HCT116 (cell line): ENCODE results near the gene PLA2R1. TPM values are rescaled to one million over a fixed set of nuclear protein-coding genes. Genes with fewer than 3 reads are reported as not detected.

ENCODE experiments used
- ATAC-seq: fragments of 200-7000 bp; cut with Tn5 transposase; 2 replicates; pipeline ENCODE4 v1.9.1; 2020; ENCODE audit warnings: mild to moderate bottlenecking, moderate library complexity
- BruUV-seq: library from RNA; stranded (reverse); fragments of 400-500 nt; replicated peaks from 2 replicates; lab custom pipeline; 2021; lab: Mats Ljungman, UMichigan
- CTCF ChIA-PET: fragments of 300-600 bp; sonication (Branson Sonifier 250); formaldehyde crosslinking; loops from one replicate; lab custom pipeline; 2021; ENCODE audit warnings: antibody characterized with exemption; lab: Charles Lee
- POLR2A ChIA-PET: fragments of 300-600, 350-600 bp; sonication (Branson Sonifier 250); formaldehyde crosslinking; loops from one replicate; lab custom pipeline; 2021; ENCODE audit warnings: antibody characterized with exemption; lab: Charles Lee
- RAD21 ChIA-PET, 2 experiments: fragments of 300-600 bp; sonication (Branson Sonifier 250); formaldehyde crosslinking; loops; one replicate each; lab custom pipeline; 2023; ENCODE audit warnings: low total read pairs in 2 of 2; ENCODE audit not compliant: uncharacterized antibody in 2 of 2, unreplicated experiment in 2 of 2, low non-redundant PET in 1 of 2; lab: Charles Lee
- DNase-seq: peaks from one replicate; pipeline ENCODE4 v3.0.0-alpha.2; 2010; ENCODE audit warnings: low read depth, low spot score
- H2AFZ ChIP-seq: fragments of 200-600 bp; shearing (Covaris generic), sonication (generic); 2 replicates; pipeline ENCODE4 v1.6.1; 2017; ENCODE audit warnings: low read depth, mixed run types, mixed read lengths, antibody characterized with exemption, low read length; ENCODE audit not compliant: poor library complexity, severe bottlenecking
- H3K27ac ChIP-seq: 2 replicates; pipeline ENCODE4 v1.5.1; 2012; ENCODE audit warnings: low read depth, low read length
- H3K27me3 ChIP-seq: fragments of 200-600 bp; sonication (generic); 2 replicates; pipeline ENCODE4 v1.6.1; 2016; ENCODE audit warnings: mixed run types, low read length, mixed read lengths; ENCODE audit not compliant: insufficient read depth
- H3K36me3 ChIP-seq, 2 experiments: fragments of 200-500 bp in 1 of 2; fragments of 200-600 bp in 1 of 2; sonication (Bioruptor generic) in 1 of 2; sonication (generic) in 1 of 2; 2 replicates each; pipeline versions ENCODE4 v1.5.1 to v1.6.1; 2014 to 2016; ENCODE audit warnings: low read length in 2 of 2, inconsistent platforms in 1 of 2, mixed read lengths in 1 of 2, mixed run types in 1 of 2; ENCODE audit not compliant: insufficient read depth in 2 of 2, control insufficient read depth in 1 of 2
- H3K4me1 ChIP-seq, 2 experiments: fragments of 200-600 bp in 1 of 2; sonication (generic) in 1 of 2; 2 replicates each; pipeline versions ENCODE4 v1.5.1 to v1.6.1; 2012 to 2017; ENCODE audit warnings: low read length in 2 of 2, inconsistent platforms in 1 of 2, mild to moderate bottlenecking in 1 of 2, mixed read lengths in 1 of 2, mixed run types in 1 of 2, moderate library complexity in 1 of 2; ENCODE audit not compliant: insufficient read depth in 2 of 2, control insufficient read depth in 1 of 2
- H3K4me2 ChIP-seq: fragments of 200-600 bp; sonication (generic); 2 replicates; pipeline ENCODE4 v1.6.1; 2017; ENCODE audit warnings: mixed run types, low read length, mixed read lengths
- H3K4me3 ChIP-seq, 2 experiments: fragments of 200-600 bp in 1 of 2; sonication (generic) in 1 of 2; replicated peaks in 1 of 2; 2 replicates each; pipeline ENCODE4 v1.5.1; 2011 to 2016; ENCODE audit warnings: low read length in 2 of 2, control low read depth in 1 of 2, low read depth in 1 of 2, mild to moderate bottlenecking in 1 of 2, mixed read lengths in 1 of 2, mixed run types in 1 of 2
- H3K79me2 ChIP-seq: fragments of 200-600 bp; sonication (generic); 2 replicates; pipeline ENCODE4 v1.6.1; 2017; ENCODE audit warnings: mild to moderate bottlenecking, mixed run types, low read length, moderate library complexity, mixed read lengths; ENCODE audit not compliant: insufficient read depth
- H3K9ac ChIP-seq: fragments of 200-600 bp; sonication (generic); 2 replicates; pipeline ENCODE4 v1.6.1; 2016; ENCODE audit warnings: low read length, mixed read lengths
- H3K9me2 ChIP-seq: fragments of 200-600 bp; sonication (generic), shearing (Covaris generic); 2 replicates; pipeline ENCODE4 v1.6.1; 2017; ENCODE audit warnings: mixed run types, mild to moderate bottlenecking, moderate library complexity; ENCODE audit not compliant: insufficient read depth
- H3K9me3 ChIP-seq, 2 experiments: fragments of 200-500 bp in 1 of 2; fragments of 200-600 bp in 1 of 2; sonication (Bioruptor generic) in 1 of 2; sonication (generic) in 1 of 2; 2 replicates each; pipeline ENCODE4 v1.6.1; 2014 to 2017; ENCODE audit warnings: low read length in 2 of 2, mixed read lengths in 2 of 2, inconsistent platforms in 1 of 2, low read depth in 1 of 2, mild to moderate bottlenecking in 1 of 2, mixed run types in 1 of 2, moderate library complexity in 1 of 2; ENCODE audit not compliant: control insufficient read depth in 1 of 2, insufficient read depth in 1 of 2
- H4K20me1 ChIP-seq: fragments of 200-600 bp; sonication (generic), shearing (Covaris generic); 2 replicates; pipeline ENCODE4 v1.6.1; 2017; ENCODE audit warnings: mixed run types, mild to moderate bottlenecking, moderate library complexity; ENCODE audit not compliant: insufficient read depth
- CBX3 ChIP-seq: IDR thresholded peaks from 2 replicates; pipeline ENCODE4 v1.6.1; 2012; ENCODE audit warnings: low read depth
- CEBPB ChIP-seq: IDR thresholded peaks from 2 replicates; pipeline ENCODE4 v1.6.1; 2012; ENCODE audit warnings: low read depth
- CTCF ChIP-seq, 3 experiments: fragments of 200-600 bp in 1 of 3; sonication (generic) in 1 of 3; IDR thresholded peaks in 2 of 3; conservative IDR thresholded peaks in 1 of 3; 2 replicates each; pipeline ENCODE4 v1.5.1; 2012 to 2017; ENCODE audit warnings: low read depth in 2 of 3, low read length in 2 of 3, antibody characterized with exemption in 1 of 3, borderline replicate concordance in 1 of 3, control low read depth in 1 of 3, mild to moderate bottlenecking in 1 of 3, mixed read lengths in 1 of 3, mixed run types in 1 of 3, moderate library complexity in 1 of 3; ENCODE audit not compliant: insufficient read depth in 1 of 3
- EGR1 ChIP-seq: IDR thresholded peaks from 2 replicates; pipeline ENCODE4 v1.6.1; 2012; ENCODE audit warnings: low read depth
- EZH2 ChIP-seq: fragments of 200-600 bp; sonication (generic); IDR thresholded peaks from 2 replicates; pipeline ENCODE4 v1.6.1; 2017; ENCODE audit warnings: antibody characterized with exemption, mixed run types
- EZH2phosphoT487 ChIP-seq: fragments of 200-600 bp; IDR thresholded peaks from 2 replicates; pipeline ENCODE4 v1.6.1; 2018; ENCODE audit warnings: antibody characterized with exemption, borderline replicate concordance
- FOSL1 ChIP-seq: IDR thresholded peaks from 2 replicates; pipeline ENCODE4 v1.6.1; 2012; ENCODE audit warnings: low read depth
- POLR2AphosphoS5 ChIP-seq: IDR thresholded peaks from 2 replicates; pipeline ENCODE4 v1.6.1; 2011; ENCODE audit warnings: mild to moderate bottlenecking, low read depth, low read length, moderate library complexity
- REST ChIP-seq: IDR thresholded peaks from 2 replicates; pipeline ENCODE4 v1.6.1; 2012; ENCODE audit warnings: low read depth
- intact Hi-C: fragments of 100-400 bp; cut with micrococcal nuclease; formaldehyde crosslinking; loops from 2 replicates; pipeline ENCODE4 v1.10.0; 2022
- total RNA-seq: library from RNA; stranded (reverse); gene quantifications from one replicate; pipeline ENCODE4 v1.2.1, GENCODE V29; 2021; ENCODE audit not compliant: unreplicated experiment

Gene PLA2R1
- total RNA-seq, 1 experiment from 2014 or later = 0.34 TPM

- no peaks in the 10 kb centered on the region for H3K9me3 ChIP-seq
- no peaks in the 10 kb centered on the region for H3K36me3 ChIP-seq
- intact Hi-C loops = loop anchor here (5.0 kb wide), 1 partner anchor 883 kb away; no protein-coding TSS in a partner anchor
- H3K4me3 ChIP-seq = no peak overlapping the region
- TF ChIP-seq EGR1 (no peak), POLR2AphosphoS5 (no peak), EZH2phosphoT487 (no peak), REST (no peak), CTCF (IDR thresholded peaks at IDR 0.05 in 2 of 3, conservative IDR thresholded peaks at IDR 0.05 in 1 of 3; ENCODE audit: borderline replicate concordance in 1 of 3, insufficient read depth in 1 of 3, low read depth in 2 of 3, low read length in 2 of 3) (no peak), CBX3 (no peak), CEBPB (no peak), FOSL1 (no peak), EZH2 (no peak)
- TF ChIP-seq, all 23 proteins: peak for 0
- H2AFZ ChIP-seq = no peak overlapping the region
- H3K27ac ChIP-seq = no peak overlapping the region
- H4K20me1 ChIP-seq = no peaks in the 10 kb centered on the region
- H3K4me1 ChIP-seq = no peaks in the 10 kb centered on the region
- H3K9ac ChIP-seq = no peak overlapping the region
- no peak for ATAC-seq
- H3K4me2 ChIP-seq = no peak overlapping the region
- no peaks in the 10 kb centered on the region for H3K27me3 ChIP-seq
- H3K79me2 ChIP-seq = no peaks in the 10 kb centered on the region
- POLR2A ChIA-PET = interaction anchor here (2.2 kb wide), 1 partner anchor 132 kb away, joined by 12 read pairs; no protein-coding TSS in a partner anchor
- no peak for DNase-seq
- H3K9me2 ChIP-seq = no peaks in the 10 kb centered on the region
- CTCF ChIA-PET = interaction anchor here (0.9 to 2.4 kb wide), 16 partner anchors 15 to 955 kb away, joined by 3 to 30 read pairs (median 6); no protein-coding TSS in a partner anchor
- RAD21 ChIA-PET = interaction anchor here in 1 of 2 experiments (1.8 kb wide), 1 partner anchor 885 kb away, joined by 5 read pairs; no protein-coding TSS in a partner anchor
- no TSS peak for BruUV-seq
These were observed 46.8 kb upstream of the PLA2R1 start for GRCh38 chr2:160109243-160109642.
